ENCODE measurements around the gene SNAPC5. TPM values are rescaled to one million over a fixed set of nuclear protein-coding genes. Genes with fewer than 3 reads are reported as not detected.
A peak's percentile ranks its signal among the peaks of the same experiment; 100 is the strongest.
"Not testable (repeated sequence)": the region's sequence is repeated elsewhere in the genome, so short reads cannot be mapped to it uniquely, and the experiment has no call there.

The SNAPC5 gene
- total RNA-seq, 1 donor from 2014 or later, result 13.2 TPM

- H3K4me3 ChIP-seq (ENCODE audit: low read depth, low read length), result no peak overlapping the region
- TF ChIP-seq CTCF (conservative IDR thresholded peaks at IDR 0.05; ENCODE audit: low read depth, low read length), result no peak
- DNase-seq (ENCODE audit: low read depth), result peak; percentile 57
Measured at GRCh38 chr15:66472176-66472999, 25.2 kb downstream of the SNAPC5 start.

GRCh38 chr15:66470825-66471224 lies 26.7 kb downstream of the SNAPC5 start:
- not testable (repeated sequence) for H3K4me3 ChIP-seq (ENCODE audit: low read depth, low read length)

GRCh38 chr15:66467162-66468040 lies 30.2 kb downstream of the SNAPC5 start:
- DNase-seq (ENCODE audit: low read depth); H3K4me3 ChIP-seq (ENCODE audit: low read depth, low read length): not testable (repeated sequence)

More at GRCh38 chr15:66470825-66471224, 26.7 kb downstream of the SNAPC5 start:
- not testable (repeated sequence) for DNase-seq (ENCODE audit: low read depth)

- H3K4me3 ChIP-seq (ENCODE audit: low read depth, low read length); DNase-seq (ENCODE audit: low read depth): not testable (repeated sequence)
Measured at GRCh38 chr15:66465294-66465693, 32.3 kb downstream of the SNAPC5 start.

- H3K4me3 ChIP-seq (ENCODE audit: low read depth, low read length), result no peak overlapping the region
- DNase-seq (ENCODE audit: low read depth), result no peak
- no peak for TF ChIP-seq CTCF (conservative IDR thresholded peaks at IDR 0.05; ENCODE audit: low read depth, low read length)
Measured at GRCh38 chr15:66462627-66463026, 34.9 kb downstream of the SNAPC5 start.

- TF ChIP-seq CTCF (conservative IDR thresholded peaks at IDR 0.05; ENCODE audit: low read depth, low read length), result no peak
- no peak for DNase-seq (ENCODE audit: low read depth)
- no peak overlapping the region for H3K4me3 ChIP-seq (ENCODE audit: low read depth, low read length)
Measured at GRCh38 chr15:66461917-66462316, 35.6 kb downstream of the SNAPC5 start.

- not testable (repeated sequence) for DNase-seq (ENCODE audit: low read depth); H3K4me3 ChIP-seq (ENCODE audit: low read depth, low read length)
Measured at GRCh38 chr15:66461294-66461693, 36.3 kb downstream of the SNAPC5 start.

- no peak overlapping the region for H3K4me3 ChIP-seq (ENCODE audit: low read depth, low read length)
- TF ChIP-seq CTCF (conservative IDR thresholded peaks at IDR 0.05; ENCODE audit: low read depth, low read length), result no peak
- DNase-seq (ENCODE audit: low read depth), result no peak
Measured at GRCh38 chr15:66459818-66460615, 37.5 kb downstream of the SNAPC5 start.

Data from epithelial cell of proximal tubule (primary cell).